C4-2B (cell line): Measurements from ENCODE around the gene LYRM9.

ENCODE experiments used
- ZFX ChIP-seq: fragments of 450-650 bp; IDR thresholded peaks from 2 replicates; pipeline ENCODE4 v1.6.1; 2017
- TF ChIP-seq, protein P1 (sequence below): fragments of 450-650 bp; conservative IDR thresholded peaks from 2 replicates; pipeline ENCODE4 v1.5.1; 2017; ENCODE audit warnings: mild to moderate bottlenecking

DNA sequence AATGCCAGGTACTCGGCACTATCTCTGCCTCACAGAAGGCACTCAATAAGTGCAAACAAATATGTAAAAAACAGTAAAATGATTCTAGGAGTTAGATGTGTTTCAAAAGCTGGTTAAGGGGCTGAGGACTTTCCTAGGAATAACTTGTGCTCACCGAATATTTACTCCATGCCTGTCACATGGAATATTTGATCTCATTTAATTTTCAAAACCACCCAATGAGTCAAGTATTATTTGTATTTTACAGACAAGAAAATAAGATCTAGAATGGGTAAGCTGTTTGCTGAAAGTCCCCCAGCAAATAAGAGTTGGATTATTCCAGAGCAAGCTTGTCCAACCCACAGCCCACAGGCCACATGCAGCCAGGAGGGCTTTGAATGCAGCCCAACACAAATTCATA, 34.6 kb upstream of the LYRM9 start:
- TF ChIP-seq, protein P1, sequence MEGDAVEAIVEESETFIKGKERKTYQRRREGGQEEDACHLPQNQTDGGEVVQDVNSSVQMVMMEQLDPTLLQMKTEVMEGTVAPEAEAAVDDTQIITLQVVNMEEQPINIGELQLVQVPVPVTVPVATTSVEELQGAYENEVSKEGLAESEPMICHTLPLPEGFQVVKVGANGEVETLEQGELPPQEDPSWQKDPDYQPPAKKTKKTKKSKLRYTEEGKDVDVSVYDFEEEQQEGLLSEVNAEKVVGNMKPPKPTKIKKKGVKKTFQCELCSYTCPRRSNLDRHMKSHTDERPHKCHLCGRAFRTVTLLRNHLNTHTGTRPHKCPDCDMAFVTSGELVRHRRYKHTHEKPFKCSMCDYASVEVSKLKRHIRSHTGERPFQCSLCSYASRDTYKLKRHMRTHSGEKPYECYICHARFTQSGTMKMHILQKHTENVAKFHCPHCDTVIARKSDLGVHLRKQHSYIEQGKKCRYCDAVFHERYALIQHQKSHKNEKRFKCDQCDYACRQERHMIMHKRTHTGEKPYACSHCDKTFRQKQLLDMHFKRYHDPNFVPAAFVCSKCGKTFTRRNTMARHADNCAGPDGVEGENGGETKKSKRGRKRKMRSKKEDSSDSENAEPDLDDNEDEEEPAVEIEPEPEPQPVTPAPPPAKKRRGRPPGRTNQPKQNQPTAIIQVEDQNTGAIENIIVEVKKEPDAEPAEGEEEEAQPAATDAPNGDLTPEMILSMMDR: no peak
- TF ChIP-seq ZFX: no peak
